Dendritic cell treated with granulocyte-macrophage colony-stimulating factor and Interleukin-4, amounts not matched to agents 40 ng/mL and 50 ng/mL, for 4 days (primary cell): Measurements from ENCODE around the gene LPCAT1.

Experiments
- H3K27ac Mint-ChIP-seq: one replicate; pipeline ENCODE4 v1.8.0; 2022; ENCODE audit warnings: mild to moderate bottlenecking, mixed read lengths
- H3K27me3 Mint-ChIP-seq: one replicate; pipeline ENCODE4 v1.8.0; 2022; ENCODE audit warnings: mild to moderate bottlenecking, mixed read lengths
- H3K36me3 Mint-ChIP-seq: one replicate; pipeline ENCODE4 v1.8.0; 2022; ENCODE audit warnings: low read depth, mixed read lengths
- H3K4me1 Mint-ChIP-seq: one replicate; pipeline ENCODE4 v1.8.0; 2022; ENCODE audit warnings: low read depth, mixed read lengths
- H3K4me3 Mint-ChIP-seq: one replicate; pipeline ENCODE4 v1.8.0; 2022; ENCODE audit warnings: mild to moderate bottlenecking, moderate library complexity, mixed read lengths
- H3K9me3 Mint-ChIP-seq: one replicate; pipeline ENCODE4 v1.8.0; 2022; ENCODE audit warnings: mixed read lengths
- intact Hi-C: fragments of 100-400 bp; cut with micrococcal nuclease; formaldehyde crosslinking; loops from one replicate; pipeline ENCODE4 v1.15.0; 2022

The LPCAT1 gene

DNA sequence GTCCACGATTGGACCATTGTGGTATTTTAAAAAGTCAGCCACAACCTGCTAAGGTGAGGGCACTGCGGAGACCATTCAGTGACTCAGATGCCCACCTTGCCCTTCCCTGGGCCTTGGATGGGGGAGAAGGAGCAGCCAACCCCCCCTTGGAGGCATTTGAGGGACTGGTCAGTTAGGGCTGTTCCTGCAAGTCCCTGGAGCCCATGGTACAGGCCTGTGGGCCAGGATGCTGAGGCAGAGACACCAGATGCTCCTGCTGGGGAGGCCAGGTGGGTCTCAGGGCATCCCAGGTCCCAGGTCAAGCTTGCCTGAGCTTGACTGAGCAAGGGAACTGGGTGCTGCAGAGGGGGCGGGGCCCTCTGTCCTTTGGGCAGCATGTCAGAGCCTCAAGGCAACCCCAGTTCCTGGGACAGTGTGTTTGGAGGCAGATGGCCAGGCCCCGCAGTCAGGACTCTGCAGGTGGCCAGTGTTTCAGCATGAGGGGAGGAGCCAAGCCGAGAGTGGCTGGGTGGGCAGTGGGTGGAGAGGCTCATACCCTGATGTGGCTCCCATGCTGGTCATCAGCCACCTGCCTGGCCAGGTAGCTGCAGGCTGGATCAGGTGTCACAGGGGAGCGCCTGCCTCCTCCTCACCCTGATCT, 106.1 kb downstream of the LPCAT1 start:
- no peaks in the 10 kb centered on the region for H3K4me1 Mint-ChIP-seq
- peaks cover 2% of the 10 kb centered on the region for H3K27me3 Mint-ChIP-seq
- H3K36me3 Mint-ChIP-seq: no peaks in the 10 kb centered on the region
- no peak overlapping the region for H3K27ac Mint-ChIP-seq
- no peak overlapping the region for H3K4me3 Mint-ChIP-seq
- no peaks in the 10 kb centered on the region for H3K9me3 Mint-ChIP-seq
- intact Hi-C loops: no loop called here

DNA sequence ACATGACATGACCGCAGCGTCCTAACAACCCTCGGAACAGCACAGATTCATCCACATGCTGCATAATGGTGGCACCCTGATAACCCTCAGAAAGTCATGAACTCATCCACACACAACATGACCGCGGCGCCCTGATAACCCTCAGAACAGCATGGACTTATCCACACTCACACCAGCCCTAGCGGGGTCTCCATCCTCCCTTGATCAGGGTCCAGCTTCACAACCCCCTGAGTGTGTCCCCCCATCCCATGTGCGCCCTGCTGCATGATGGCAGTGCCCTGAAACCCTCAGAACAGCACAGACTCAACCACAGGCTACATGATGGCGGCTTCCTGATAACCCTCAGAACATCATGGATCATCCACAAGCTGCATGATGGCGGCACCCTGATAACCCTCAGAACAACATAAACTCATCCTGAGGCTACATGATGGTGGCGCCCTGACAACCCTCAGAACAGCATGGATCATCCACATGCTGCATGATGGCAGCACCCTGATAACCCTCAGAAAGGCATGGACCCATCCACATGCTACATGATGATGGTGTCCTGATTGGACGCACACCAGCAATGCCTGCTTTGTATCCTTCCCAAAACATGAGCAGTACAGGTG, 106.8 kb downstream of the LPCAT1 start:
- H3K27me3 Mint-ChIP-seq: peaks cover 6% of the 10 kb centered on the region
- intact Hi-C loops: no loop called here
- no peak overlapping the region for H3K27ac Mint-ChIP-seq
- H3K4me1 Mint-ChIP-seq: no peaks in the 10 kb centered on the region
- no peak overlapping the region for H3K4me3 Mint-ChIP-seq
- H3K36me3 Mint-ChIP-seq: no peaks in the 10 kb centered on the region
- no peaks in the 10 kb centered on the region for H3K9me3 Mint-ChIP-seq

DNA sequence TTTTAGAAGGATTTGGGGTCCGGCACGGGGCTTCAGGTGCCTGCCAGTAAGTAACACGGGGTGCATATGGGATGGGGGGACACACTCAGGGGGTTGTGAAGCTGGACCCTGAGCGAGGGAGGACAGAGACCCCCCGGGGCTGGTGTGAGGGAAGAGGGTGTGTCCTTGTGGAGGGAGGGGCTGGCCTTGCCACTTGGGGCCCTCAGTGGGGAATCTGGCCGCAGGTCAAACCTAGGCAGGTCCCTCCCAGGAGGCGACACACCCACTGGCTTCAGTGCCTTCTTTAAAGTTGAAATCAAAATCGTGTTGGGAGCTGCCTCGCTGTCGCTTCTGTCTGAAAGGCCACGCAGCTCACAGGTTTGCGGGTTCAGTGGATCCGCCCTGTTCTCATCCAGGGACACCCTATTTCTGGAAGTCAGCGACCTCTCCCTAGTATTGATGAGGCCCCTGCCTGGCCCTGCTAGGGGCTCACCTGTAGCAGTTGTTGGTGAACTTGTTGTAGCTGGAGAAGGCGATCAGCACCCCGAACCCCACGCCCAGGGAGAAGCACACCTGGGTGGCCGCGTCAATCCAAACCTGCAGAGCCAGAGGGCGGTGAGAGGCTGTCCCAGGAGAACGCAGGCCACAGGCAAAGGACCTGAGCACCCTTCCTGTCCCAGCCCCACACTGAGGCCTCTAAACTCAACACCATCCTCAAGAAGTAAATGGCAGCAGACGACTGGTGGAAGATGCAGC, 108.0 kb downstream of the LPCAT1 start:
- Mint-ChIP-seq H3K27me3 (peaks cover 7% of the 10 kb centered on the region), H3K4me1 (no peaks in the 10 kb centered on the region), H3K4me3 (no peak overlapping the region), H3K27ac (no peak overlapping the region), H3K9me3 (no peaks in the 10 kb centered on the region), H3K36me3 (no peaks in the 10 kb centered on the region)
- intact Hi-C loops: no loop called here

DNA sequence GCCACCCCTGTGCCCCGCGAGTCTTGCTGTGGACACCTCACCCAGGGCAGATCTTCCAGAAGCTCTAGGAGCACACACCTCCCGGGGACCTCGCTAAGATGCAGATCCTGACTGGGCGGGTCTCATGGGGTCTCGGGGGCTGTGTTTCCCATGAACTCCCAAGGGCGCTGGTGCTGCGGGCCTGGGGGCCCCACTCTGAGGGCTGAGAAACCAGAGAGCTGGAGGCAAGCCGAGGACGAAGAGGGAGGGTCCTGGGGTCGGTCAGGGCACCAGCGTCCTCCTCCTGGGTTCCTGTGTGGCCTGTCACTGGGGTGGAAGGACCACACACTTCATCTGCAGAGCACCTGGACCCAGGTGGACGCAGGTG, 108.7 kb downstream of the LPCAT1 start:
- Mint-ChIP-seq H3K36me3 (no peaks in the 10 kb centered on the region), H3K27me3 (peaks cover 7% of the 10 kb centered on the region), H3K4me3 (no peak overlapping the region), H3K9me3 (no peaks in the 10 kb centered on the region), H3K27ac (no peak overlapping the region), H3K4me1 (no peaks in the 10 kb centered on the region)
- intact Hi-C loops: no loop called here

DNA sequence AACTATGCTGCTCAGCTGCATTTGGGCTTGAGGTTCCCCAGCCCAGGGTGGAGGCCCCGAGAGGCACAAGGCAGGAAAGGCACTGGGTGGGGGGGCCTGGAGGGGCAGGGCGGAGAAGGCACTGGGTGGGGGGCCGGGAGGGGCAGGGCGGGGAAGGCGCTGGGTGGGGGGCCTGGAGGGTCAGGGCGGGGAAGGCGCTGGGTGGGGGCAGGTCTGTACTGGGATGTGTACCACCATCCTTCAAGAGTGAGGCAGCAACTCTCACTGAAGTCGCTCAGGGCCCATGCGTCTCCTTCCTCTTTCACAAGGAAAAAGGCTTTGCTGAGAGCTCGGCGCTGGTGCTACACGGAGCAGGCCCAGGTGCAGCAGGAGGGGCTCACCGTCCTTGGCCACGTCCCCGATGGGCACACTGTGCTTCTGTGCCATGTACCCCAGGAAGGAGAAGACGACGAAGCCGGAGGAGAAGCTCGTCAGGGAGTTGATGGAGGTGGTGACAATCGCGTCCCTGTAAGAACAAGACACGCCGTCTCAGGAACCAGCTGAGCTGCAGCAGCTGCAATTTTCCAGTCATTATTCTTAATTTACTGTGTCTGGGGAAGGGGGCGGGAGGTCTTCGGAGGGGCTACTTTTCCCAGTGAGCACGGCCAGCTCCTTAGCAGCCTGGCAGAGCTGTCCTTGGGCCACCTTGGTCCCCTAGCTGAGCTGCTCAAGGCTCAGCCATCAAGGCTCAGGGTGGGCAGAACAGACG, 109.3 kb downstream of the LPCAT1 start:
- intact Hi-C loops: no loop called here
- H3K4me1 Mint-ChIP-seq: no peaks in the 10 kb centered on the region
- peaks cover 7% of the 10 kb centered on the region for H3K27me3 Mint-ChIP-seq
- no peaks in the 10 kb centered on the region for H3K9me3 Mint-ChIP-seq
- H3K36me3 Mint-ChIP-seq: no peaks in the 10 kb centered on the region
- no peak overlapping the region for H3K4me3 Mint-ChIP-seq
- no peak overlapping the region for H3K27ac Mint-ChIP-seq

DNA sequence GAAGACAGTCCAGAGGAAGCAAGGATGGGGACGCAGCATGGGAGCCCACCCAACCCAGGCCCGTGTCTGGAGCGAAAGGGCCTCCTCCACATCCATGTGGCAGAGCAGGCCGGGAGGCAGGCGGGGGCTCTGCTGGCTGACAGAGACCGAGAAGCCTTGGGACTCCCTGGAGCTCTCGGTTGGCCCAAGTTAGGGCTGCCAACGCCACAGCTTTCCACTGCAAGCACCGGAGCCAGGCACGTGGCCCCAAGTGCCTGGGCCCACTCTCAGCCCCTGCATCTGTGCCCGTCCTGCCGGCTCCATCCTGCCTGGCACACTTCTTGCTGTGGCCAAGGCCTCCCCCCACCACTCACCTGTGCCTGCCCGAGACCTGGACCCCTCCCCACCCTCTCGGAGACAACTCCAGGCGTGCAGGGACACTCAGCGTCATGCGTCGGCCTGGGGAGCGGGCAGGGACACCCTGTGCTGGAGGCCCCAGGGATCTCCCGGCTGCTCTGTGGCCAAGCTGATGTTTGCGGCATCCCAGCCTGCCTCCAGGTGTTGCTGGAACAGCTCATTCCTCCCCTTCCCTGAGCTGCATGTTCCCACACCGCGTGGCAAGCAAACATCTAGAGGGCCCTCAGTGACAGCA, 110.0 kb downstream of the LPCAT1 start:
- intact Hi-C loops: no loop called here

DNA sequence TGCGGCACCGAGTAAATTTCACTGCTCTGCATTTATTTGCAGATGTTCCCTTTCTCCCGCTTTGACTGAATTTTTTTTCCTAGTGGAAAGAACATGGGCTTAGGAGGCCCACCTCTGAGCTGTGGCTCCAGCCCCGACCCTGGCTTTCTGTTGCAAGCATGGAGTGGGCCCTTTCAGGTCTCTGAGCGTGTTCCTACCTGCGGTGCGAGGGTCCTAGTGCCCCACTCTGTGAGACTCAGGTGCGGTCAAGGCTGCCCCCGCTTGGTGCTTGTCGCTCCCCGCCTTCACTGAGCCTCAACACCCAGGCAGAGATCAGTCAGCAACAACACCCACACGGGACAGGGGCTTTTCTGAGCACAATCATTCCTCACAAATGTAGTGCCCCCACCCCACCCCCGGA, 110.5 kb downstream of the LPCAT1 start:
- Mint-ChIP-seq H3K36me3 (no peaks in the 10 kb centered on the region), H3K4me3 (no peak overlapping the region), H3K9me3 (no peaks in the 10 kb centered on the region), H3K4me1 (peaks cover 5% of the 10 kb centered on the region), H3K27ac (no peak overlapping the region), H3K27me3 (peaks cover 7% of the 10 kb centered on the region)
- intact Hi-C loops: no loop called here

More for the DNA sequence above, 110.0 kb downstream of the LPCAT1 start:
- Mint-ChIP-seq H3K36me3 (no peaks in the 10 kb centered on the region), H3K27ac (no peak overlapping the region), H3K4me3 (no peak overlapping the region), H3K9me3 (no peaks in the 10 kb centered on the region), H3K4me1 (peaks cover 5% of the 10 kb centered on the region), H3K27me3 (peaks cover 7% of the 10 kb centered on the region)

DNA sequence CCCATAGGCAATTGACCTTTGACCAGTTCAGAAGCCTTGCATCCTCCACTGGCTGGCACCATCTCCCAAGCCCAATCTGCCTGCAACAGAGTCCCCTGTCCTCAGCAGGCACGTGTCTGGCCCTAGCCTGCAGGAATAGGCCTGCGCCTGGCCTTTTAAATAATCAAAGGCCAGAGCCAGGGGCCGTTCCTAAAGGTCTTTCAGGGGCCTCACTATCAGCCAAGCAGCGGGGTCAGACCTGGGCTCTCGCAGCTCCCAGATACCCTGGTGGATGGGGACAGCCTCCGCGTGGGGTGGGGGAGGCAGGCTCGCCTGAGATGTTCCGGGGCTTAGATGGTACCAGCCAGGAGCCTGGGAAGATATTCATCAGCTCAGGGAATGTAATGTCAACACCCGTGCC, 111.1 kb downstream of the LPCAT1 start:
- Mint-ChIP-seq H3K27me3 (peaks cover 9% of the 10 kb centered on the region), H3K4me3 (no peak overlapping the region), H3K27ac (no peak overlapping the region), H3K36me3 (no peaks in the 10 kb centered on the region), H3K9me3 (no peaks in the 10 kb centered on the region), H3K4me1 (peaks cover 5% of the 10 kb centered on the region)
- intact Hi-C loops: no loop called here

DNA sequence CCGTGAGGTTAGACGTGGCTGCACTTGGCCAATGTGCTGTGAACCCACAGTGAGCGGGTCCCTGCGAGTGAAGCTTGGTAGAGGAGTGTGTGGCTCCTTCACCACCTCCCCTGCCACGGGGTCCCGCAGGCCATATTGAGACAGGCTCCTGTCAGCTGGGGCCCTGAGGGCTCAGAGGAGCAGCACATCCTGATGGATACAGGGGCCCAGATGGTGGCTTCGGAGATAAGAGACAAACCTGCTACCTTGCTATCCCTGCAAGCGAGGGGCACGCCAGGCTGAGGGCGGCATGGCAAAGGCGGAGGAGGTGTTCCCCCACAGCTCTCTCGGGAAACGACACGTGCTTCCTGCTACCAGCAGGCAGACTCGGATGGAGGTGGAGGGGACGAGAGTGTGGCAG, 111.6 kb downstream of the LPCAT1 start:
- intact Hi-C loops: no loop called here

More for the DNA sequence above, 111.6 kb downstream of the LPCAT1 start:
- no peaks in the 10 kb centered on the region for H3K9me3 Mint-ChIP-seq
- peaks cover 5% of the 10 kb centered on the region for H3K4me1 Mint-ChIP-seq
- H3K4me3 Mint-ChIP-seq: no peak overlapping the region
- H3K27me3 Mint-ChIP-seq: peaks cover 9% of the 10 kb centered on the region
- no peak overlapping the region for H3K27ac Mint-ChIP-seq
- no peaks in the 10 kb centered on the region for H3K36me3 Mint-ChIP-seq
